Measurements from ENCODE around the gene MTA1. TPM values are rescaled to one million over a fixed set of nuclear protein-coding genes. Genes with fewer than 3 reads are reported as not detected.

MTA1 gene
- polyA plus RNA-seq, 1 donor: 117 TPM

DNA sequence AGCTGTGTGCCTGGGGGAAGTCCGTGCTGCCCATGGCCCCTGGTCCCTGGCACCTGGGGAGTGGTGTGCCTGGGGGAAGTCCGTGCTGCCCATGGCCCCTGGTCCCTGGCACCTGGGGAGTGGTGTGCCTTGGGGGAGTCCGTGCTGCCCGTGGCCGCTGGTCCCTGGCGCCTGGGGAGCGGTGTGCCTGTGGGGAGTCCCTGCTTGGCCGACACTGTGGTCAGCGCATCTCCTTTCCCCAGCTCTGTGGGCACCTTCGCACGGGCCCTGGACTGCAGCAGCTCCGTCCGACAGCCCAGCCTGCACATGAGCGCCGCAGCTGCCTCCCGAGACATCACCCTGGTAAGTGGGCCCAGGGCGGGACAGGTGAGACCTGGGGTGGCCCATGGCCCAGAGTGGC, 40.5 kb downstream of the MTA1 start:
- DNase-seq: no peak

DNA sequence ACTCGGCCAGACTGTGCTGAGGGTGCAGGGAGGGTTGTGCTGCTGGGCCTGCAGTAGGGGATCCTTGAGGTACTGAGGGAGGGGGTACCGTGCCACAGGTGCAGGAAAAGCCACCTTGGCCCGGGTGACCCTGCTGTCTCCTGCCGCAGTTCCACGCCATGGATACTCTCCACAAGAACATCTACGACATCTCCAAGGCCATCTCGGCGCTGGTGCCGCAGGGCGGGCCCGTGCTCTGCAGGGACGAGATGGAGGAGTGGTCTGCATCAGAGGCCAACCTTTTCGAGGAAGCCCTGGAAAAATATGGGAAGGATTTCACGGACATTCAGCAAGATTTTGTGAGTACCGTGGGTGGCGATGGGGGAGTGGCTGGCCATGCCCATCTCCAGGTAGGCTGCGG, 41.0 kb downstream of the MTA1 start:
- no peak for DNase-seq

DNA sequence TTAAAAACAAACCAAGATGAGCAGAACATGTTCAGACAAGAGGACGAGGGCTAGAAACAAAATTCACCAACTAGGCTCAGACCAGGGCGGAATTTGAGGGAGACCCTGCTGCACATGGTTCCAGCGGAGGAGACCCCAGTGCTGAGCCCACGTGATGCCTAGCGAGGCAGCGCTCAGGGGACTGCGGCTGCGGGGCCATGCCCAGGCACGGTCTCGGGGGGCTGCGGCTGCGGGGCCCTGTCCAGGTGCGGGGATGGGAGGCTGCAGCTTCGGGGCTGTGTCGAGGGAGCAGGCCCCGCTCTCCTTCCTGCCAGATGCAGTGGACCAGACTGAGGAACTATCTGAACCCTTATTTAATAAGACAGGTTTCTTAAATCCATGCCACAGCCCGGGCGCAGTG, 42.3 kb downstream of the MTA1 start:
- DNase-seq: no peak

DNA sequence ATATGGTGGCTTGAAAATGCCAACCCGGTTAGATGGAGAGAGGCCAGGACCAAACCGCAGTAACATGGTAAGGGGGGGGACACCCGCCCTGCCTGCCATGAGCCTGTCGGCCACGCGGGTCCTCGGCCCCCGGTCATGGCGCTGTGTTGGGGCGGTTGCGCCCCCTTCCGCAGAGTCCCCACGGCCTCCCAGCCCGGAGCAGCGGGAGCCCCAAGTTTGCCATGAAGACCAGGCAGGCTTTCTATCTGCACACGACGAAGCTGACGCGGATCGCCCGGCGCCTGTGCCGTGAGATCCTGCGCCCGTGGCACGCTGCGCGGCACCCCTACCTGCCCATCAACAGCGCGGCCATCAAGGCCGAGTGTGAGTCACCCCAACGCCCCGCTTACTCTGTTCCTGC, 44.9 kb downstream of the MTA1 start:
- no peak for DNase-seq

DNA sequence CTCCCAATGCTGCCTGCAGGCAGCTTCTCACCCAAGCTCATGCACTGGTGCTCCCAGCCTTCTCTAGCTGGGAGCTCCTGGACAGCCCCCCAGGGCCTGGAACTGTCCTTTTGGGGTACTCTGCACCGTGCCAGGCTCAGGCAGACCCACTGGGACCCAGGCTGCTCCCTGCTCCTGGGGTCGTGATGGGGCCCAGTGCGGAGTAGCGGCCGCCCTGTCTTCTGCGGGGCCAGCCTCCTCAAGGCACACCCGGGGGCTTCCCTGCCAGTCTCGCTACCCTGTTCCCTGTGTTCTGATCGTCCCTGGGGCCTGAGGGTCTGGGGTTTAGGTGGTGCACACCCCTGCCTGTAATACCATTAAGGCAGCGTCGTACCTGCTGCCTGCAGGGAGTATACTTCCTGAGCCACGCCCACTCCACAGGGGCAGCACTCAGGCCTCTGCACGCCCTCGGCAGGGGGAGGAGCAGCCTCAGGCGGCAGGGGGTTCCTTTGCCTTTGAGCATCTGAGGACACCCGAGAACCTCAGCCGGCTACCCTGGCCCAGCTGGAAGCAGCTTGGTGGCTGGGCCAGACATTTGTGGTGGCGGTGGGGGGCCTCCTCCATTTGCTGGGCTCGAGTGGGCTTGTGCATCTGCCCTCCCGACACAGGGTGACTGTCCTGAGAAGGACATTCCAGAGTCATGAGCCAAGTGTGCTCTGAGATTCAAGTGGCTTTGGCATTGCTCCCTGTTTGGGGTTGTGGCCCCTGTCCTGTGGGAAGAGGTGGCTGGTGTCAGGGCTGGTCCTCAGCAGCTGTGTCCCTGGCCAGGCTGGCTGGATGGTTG, 45.8 kb downstream of the MTA1 start:
- DNase-seq: no peak

DNA sequence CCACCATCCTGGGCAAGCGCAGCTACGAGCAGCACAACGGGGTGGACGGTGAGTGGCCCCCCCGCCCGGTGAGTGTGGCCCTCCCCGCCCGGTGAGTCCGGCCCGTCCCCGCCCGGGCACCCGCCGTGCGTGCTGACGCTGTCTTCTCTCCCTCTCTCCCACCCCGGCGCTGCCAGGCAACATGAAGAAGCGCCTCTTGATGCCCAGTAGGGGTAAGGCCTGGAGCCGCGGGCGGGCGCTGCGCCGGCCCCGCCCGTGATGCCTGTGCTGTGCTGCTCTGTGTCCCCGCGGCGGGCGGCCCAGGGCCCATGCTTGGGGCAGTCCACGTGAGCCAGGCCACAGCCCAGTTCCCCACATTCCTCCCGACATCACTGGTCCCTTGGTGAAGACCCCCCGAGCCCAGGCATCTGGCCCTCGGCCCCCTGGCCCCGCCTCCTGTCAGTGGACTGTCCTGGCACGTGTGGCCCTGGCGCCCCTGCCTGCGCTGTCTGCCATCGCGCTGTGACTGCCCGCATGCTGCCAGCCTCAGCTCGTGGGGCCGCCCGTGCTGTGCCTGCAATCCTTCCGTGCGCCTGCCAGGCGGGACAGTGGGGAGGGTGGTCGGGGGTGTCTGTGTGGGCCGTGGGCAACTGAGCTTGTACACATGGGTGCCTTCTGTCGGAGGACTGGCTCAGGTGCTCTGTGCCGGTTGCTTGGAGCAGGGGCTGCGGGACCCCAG, 47.1 kb downstream of the MTA1 start:
- no peak for DNase-seq

DNA sequence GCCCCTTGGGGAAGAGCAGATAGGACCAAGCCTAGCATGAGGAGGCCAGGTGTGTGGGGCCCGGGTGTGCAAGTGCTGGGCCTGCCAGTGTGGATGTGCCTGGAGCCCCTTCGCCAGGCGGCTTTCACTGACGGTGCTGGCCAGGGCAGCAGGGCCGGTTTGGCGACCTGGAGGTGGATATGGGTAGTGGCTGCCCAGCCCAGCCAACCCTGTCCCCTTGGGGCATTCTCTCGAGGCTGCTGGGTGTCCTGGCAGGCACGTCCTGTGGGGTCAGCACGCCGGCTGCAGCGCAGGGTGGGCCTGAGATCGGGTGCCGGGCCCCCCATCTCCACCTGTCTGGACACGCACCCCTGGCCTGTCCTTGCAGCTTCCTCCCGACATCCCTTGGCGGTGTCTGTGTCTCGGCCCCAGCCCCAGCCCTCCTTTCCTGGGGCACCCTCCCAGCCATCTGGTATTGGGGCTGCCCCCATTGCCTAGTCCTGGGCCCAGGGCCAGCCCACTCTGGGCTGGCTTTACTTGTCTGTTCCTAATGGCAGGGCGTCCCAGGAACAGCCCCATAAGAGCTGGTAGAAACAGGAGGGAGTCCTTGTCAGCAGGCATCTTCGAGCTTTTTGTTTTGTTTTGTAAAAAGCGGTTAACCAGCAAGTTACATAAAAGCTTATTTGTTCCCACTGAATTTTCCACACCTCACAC, 47.8 kb downstream of the MTA1 start:
- DNase-seq: no peak

DNA sequence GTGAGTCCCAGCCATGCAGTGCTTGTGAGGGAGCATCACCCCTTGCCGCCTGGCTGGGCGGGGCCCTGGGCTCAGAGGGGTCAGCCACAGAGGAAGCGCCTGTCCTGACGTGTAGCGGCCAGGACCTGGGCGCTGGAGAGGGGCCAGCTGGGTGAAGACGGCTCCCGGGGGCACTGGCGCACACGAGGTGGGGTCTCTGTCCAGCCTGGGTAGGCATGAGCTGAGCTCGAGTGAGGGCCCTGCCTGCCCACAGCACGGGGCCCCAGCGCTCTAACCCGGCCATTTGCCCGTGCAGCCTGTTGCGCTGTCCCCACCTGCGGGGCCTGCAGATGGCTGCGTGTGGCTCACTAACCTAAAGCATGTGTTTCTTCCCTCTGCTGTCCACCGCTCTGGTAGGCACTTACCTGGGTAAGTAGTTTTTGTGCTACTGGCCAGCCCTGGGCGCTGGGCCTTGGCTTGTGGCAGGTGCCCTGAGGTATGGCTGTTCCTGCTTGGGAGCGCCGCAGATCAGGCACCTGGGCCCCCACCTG, 48.4 kb downstream of the MTA1 start:
- no peak for DNase-seq

DNA sequence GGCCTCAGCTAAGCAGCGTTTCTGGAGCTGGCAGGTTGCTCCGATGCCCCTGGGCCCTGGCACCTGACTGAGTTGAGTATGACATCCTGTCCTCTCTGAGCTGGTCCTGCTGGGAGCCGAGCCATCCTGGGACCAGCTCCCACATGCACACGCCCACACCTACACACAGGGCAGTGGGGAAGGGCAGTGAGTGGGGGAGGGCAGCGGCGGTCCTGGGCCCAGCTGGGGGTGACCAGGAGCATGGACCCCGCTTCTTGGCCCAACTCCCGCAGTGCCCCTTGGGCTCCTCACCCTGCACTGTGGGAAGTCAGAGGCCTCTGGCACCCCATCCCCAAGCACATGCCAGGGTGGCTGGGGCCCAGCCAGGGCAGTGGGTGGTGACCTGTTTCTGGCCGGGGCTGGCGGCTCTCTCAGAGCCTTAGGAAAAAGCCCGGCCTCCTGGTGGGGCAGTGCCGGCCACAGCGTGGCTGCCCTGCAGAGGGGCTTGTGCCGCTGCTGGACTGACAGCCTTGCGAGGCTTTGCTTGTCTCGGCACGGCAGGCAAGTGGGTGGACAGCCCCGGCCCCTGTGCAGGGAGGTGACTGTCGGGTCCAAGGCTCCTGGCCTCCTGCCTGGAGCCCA, 49.1 kb downstream of the MTA1 start:
- DNase-seq: no peak

DNA sequence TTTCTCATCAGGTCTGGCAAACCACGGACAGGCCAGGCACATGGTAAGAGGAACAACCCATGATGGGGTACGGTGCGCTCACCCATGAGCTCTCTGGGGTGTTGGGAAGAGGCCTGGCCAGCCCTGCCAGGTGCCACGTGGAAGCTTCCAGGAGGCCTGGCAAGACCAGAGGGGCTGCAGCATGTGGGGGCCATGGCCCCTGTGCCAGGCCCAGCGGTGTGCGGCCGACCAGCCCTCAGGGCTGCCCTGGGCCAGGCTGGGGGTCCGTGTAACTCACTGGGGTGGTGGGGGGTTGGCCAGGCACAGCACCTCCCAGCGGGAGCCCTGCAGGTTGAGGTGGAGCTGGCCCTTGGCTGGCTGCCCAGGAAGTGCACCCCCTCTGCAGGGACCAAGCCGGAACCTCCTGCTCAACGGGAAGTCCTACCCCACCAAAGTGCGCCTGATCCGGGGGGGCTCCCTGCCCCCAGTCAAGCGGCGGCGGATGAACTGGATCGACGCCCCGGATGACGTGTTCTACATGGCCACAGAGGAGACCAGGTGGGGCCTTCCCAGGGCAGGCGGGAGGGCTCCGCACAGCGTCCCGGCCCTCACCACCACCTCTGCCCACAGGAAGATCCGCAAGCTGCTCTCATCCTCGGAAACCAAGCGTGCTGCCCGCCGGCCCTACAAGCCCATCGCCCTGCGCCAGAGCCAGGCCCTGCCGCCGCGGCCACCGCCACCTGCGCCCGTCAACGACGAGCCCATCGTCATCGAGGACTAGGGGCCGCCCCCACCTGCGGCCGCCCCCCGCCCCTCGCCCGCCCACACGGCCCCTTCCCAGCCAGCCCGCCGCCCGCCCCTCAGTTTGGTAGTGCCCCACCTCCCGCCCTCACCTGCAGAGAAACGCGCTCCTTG, 50.1 kb downstream of the MTA1 start:
- peak; percentile 36 for DNase-seq

DNA sequence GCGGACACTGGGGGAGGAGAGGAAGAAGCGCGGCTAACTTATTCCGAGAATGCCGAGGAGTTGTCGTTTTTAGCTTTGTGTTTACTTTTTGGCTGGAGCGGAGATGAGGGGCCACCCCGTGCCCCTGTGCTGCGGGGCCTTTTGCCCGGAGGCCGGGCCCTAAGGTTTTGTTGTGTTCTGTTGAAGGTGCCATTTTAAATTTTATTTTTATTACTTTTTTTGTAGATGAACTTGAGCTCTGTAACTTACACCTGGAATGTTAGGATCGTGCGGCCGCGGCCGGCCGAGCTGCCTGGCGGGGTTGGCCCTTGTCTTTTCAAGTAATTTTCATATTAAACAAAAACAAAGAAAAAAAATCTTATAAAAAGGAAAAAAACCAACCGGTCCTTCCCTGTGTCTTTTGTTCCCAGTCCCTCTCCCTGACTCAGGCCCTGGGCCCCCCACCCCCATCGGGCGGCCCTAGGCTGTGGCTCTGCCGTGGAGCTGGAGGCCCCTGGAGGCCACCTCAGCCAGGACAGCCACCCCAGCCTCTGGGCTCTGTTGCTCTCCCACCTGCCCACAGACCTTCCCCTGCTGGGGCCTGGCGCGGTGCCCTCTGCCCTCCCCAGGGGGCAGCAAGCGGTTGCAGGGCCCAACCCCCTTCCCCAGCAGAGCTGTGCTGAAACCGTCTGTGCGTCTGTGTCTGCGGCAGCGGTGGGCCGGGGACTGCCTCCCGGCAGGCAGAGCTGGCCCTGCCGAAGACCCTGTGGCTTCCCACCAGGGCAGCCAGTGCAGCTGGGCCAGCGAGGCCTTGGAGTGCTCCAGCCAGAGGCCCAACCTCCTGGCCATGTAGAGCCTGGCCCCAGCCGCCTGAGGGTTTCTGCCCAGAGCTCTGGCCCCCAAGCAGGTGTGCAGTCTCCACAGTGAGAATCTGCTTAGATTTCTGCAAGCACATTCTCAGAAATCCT, 51.0 kb downstream of the MTA1 start:
- peak; percentile 24 for DNase-seq

DNA sequence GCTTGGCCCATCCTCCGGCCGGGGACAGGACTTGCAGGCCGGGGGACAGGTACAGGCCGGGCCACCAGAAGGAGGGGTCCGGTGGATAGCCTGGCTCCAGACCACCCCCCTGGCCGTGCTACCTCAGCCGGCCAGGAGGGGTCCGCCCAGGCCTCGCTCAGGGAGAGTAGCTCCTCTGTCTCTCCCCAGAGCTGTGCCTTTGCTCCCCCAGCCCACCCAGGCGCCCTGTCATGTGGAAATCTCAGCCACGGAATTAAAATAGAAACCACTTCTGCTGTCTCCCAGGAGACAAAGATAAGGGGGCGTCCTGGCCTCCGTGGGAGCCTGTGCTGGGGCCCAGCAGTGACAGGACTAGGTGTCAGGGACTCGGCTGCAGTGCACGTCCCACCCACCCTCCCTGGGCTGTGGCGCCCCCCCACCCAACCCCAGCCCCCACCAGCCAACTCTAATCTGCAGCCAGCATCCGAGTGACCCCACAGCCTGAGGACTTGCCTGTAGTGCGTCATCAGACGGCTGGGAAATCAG, 51.7 kb downstream of the MTA1 start:
- DNase-seq: no peak

DNA sequence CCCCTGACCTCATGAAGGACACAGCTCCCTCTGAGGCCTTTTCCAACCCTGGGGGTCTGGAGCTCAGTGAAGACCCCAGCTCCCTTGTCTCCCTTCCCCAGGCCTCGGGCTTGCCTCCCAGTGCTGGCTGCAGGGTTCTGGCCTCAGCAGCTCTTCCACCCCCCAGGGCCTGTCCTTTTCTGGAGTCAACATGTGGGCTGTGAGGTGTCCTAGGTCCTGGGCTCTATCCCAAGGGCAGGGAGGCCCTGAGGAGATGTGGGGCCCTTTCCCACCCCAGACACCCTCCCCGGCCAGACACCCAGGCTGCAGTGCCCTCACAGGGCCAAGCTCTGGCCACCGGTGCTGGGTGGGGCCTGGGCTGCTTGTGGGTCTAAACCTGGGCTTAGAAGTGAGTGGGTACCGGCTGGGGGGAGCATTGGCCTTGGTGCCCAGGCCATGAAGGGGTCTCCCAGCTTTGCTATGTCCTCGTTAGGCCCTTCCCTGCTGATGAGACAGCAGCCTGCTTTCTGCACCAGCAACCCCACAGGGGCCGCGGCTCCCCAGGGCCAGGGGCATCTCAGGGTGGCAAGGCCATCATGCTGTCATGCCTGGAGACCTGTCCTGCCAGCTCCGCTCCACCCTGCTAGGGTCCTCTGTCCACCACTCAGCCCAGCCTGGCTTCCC, 52.3 kb downstream of the MTA1 start:
- DNase-seq: no peak

DNA sequence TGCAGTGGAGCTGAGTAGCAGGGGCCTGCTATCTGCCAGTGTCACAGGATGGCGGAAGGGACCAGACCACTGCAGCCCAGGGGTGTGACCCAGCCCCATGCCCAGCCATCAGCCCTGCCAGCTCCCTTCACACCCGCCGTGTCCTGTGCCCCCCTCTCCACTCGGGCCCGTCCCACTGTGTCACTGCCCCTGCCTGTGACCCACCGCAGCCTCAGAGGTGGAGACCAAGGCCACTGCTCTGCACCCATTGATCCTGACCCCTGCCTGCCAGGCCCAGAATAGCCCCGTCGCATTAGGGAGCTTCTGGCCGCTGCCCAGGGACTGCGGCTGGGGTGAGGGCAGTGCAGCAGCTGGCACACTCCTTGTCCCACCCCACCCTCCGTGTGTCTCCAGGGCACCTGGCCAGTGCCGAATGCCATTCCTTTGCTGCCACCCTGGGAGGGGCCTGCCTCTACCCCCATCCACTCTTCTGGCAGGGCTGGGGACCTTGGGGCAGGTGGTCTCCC, 52.9 kb downstream of the MTA1 start:
- DNase-seq: no peak

DNA sequence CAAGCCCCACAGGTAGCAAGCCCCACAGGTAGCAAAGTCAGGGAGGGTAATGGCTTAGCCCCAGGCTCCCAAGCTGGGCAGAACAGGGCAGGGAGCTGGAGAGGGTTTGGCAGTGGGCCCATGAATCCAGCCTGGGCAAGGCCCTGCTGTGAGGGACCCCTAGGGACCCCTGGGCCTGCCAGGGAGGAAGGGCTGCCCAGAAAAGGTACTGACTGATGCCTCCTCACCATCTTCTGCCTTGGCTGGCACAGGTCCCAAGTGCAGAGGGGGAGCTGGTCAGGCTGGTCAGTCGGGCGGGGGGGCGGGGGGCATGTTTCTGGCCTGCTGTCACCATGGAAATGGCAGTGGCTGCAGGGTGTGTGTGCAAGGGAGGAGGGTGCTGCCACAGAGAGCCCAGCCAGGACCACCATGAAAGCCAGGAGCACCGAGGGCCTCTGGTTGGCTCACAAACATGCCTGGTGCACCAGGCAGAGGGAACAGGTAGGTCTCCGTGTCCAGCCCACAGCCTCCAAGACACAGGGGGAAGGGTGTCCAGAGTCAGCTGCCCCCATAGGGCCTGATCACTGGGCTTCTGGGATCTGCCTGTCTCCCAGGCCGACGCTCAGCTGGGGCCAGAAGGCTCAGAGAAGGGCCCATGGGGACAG, 53.5 kb downstream of the MTA1 start:
- DNase-seq: no peak

DNA sequence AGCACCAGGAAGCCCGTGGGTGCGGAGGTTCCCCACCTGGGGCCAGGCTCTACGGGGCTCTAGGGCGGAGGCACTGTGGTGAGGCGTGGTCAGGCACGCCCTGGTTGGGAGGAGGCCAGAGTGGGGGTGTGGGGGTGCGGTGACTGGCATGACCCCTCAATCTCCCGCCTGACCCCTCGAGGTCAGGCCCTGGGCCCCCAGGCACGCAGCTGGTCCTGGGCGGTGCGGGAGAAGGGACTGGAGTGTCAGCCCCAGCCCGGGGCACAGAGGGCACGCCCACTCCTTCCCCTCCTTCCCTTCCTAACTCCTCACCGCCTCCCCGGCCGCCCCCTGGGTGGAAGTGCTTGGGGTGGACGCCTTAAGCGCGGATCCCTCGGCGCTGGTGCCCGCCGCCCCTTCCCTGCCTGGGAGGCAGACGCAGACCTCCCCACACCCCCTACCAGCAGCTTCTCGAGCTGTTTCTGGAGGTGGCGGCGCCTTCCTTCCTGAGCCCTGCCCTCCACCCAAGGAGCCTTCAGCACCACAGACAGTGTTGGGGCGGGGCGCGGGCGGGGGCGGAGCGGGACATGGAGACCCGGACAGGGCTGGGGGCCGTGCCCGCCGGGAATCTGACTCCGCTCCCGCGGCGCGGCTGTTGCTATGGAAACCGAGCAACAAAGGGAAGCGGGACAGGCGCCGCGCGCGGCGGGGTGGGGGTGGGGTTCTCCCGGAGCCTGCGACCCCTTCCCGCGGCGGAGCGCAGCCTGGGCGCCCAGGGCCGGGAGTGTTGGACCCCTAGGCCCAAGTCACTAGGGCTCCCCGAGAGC, 54.3 kb downstream of the MTA1 start:
- DNase-seq: peak; percentile 95

DNA sequence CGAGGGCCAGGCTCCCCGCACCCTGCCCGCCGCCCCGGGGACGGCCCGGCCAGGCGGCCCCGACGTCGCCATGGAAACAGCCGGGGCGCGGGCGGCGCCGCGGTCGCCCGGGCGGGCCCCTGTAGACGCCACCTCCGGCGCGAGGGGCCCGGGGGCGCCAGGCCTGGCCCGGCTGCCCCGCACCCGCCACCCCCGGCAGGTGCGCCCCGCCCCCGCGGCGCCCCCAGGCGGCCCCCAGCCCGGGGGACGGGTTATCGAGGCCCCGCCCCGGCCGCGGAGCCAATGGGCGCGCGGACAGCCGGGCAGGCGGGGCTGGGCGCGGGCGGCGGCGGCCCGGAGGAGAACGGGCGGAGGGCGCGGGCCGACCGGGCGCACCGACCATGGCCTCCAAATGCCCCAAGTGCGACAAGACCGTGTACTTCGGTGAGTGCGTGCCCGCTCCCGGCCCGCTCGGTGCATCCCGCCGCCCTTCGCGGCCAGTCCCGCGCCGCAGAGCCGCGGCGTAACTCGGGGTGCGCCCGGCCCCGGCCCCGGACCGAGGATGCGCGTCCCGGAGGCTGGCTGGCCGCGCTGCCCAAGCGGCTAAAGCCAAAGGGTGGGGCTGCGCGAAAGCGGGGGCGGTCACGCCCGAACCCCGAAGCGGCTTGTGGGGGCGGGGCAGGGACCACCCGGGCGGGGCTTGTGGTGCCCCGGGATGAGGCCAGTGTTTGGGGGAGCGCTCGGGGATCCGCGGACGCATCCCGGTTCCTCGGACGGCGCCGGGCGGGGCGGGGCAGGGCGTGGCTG, 55.0 kb downstream of the MTA1 start, which contains the start of gene CRIP2:
Gene CRIP2, plus strand, starts transcription at position 339 of the 786 bp plus-strand sequence. Its CDS starts 42 bp downstream, at position 381.
- peak; percentile 45 for DNase-seq
